Measurements from ENCODE around the gene IRAG1. TPM values are rescaled to one million over a fixed set of nuclear protein-coding genes. Genes with fewer than 3 reads are reported as not detected.

IRAG1 gene
- total and polyA plus RNA-seq, 2 donors (not counting 3 experiments of a cell fraction or from before 2014, with no cell fraction given) = 0.22 to 0.38 TPM

- Histone ChIP-seq H3K9me1 (replicated peaks; ENCODE audit: control insufficient read depth, extremely low read depth, insufficient read depth, low read length) (no peaks in the 10 kb centered on the region), H3K27ac (ENCODE audit: insufficient read depth, low read depth, low read length) (no peak overlapping the region), H3K9me3 (replicated peaks; ENCODE audit: control insufficient read depth, insufficient read depth, low read length) (no peaks in the 10 kb centered on the region), H3K4me2 (ENCODE audit: insufficient read depth, low read length) (no peak overlapping the region), H3K4me1 (ENCODE audit: control insufficient read depth, extremely low read depth, insufficient read depth, low read length) (no peaks in the 10 kb centered on the region), H3K9ac (replicated peaks; ENCODE audit: extremely low read depth, insufficient read depth, low read length) (no peak overlapping the region), H3K4me3 (replicated peaks in 1 of 3; ENCODE audit: insufficient read depth in 1 of 3, low read depth in 1 of 3, low read length in 3 of 3) (no peak overlapping the region), H2AFZ (ENCODE audit: low read depth, low read length) (no peak overlapping the region), H4K20me1 (replicated peaks; ENCODE audit: control insufficient read depth, extremely low read depth, insufficient read depth, low read length) (no peaks in the 10 kb centered on the region), H3K79me2 (ENCODE audit: control insufficient read depth, insufficient read depth, low read length) (no peaks in the 10 kb centered on the region), H3K36me3 (ENCODE audit: control insufficient read depth in 2 of 2, extremely low read depth in 1 of 2, insufficient read depth in 2 of 2, low read length in 2 of 2) (no peaks in the 10 kb centered on the region), H3K27me3 (ENCODE audit: control insufficient read depth in 2 of 2, insufficient read depth in 2 of 2, low read length in 2 of 2) (peaks cover 9 to 16% of the 10 kb centered on the region in 2 experiments)
- TF ChIP-seq FOS (IDR thresholded peaks at IDR 0.05; ENCODE audit: borderline replicate concordance, insufficient read depth, low read length) = no peak
- TF ChIP-seq, protein P1, sequence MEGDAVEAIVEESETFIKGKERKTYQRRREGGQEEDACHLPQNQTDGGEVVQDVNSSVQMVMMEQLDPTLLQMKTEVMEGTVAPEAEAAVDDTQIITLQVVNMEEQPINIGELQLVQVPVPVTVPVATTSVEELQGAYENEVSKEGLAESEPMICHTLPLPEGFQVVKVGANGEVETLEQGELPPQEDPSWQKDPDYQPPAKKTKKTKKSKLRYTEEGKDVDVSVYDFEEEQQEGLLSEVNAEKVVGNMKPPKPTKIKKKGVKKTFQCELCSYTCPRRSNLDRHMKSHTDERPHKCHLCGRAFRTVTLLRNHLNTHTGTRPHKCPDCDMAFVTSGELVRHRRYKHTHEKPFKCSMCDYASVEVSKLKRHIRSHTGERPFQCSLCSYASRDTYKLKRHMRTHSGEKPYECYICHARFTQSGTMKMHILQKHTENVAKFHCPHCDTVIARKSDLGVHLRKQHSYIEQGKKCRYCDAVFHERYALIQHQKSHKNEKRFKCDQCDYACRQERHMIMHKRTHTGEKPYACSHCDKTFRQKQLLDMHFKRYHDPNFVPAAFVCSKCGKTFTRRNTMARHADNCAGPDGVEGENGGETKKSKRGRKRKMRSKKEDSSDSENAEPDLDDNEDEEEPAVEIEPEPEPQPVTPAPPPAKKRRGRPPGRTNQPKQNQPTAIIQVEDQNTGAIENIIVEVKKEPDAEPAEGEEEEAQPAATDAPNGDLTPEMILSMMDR (IDR thresholded peaks at IDR 0.05; ENCODE audit: extremely low read depth in 1 of 2, insufficient read depth in 1 of 2, low read depth in 1 of 2, low read length in 2 of 2) = no peak
- TF ChIP-seq, protein P2, sequence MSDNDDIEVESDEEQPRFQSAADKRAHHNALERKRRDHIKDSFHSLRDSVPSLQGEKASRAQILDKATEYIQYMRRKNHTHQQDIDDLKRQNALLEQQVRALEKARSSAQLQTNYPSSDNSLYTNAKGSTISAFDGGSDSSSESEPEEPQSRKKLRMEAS (IDR thresholded peaks at IDR 0.05; ENCODE audit: insufficient read depth, insufficient read length) = no peak
- TF ChIP-seq POLR2AphosphoS5 (IDR thresholded peaks at IDR 0.05; ENCODE audit: insufficient read depth, low read depth, low read length) = no peak
- no peak for TF ChIP-seq POLR2A (IDR thresholded peaks at IDR 0.05; ENCODE audit: low read depth, low read length)
- TF ChIP-seq GATA2 (IDR thresholded peaks at IDR 0.05; ENCODE audit: insufficient read depth, insufficient read length, low read depth, low read length) = no peak
- TF ChIP-seq MYC (IDR thresholded peaks at IDR 0.05; ENCODE audit: low read depth, low read length) = no peak
- intact Hi-C loops (cut with micrococcal nuclease) = no loop called here
- POLR2A ChIA-PET = no interaction called here
- CTCF ChIA-PET = interaction anchor here (0.6 to 2.7 kb wide), 4 partner anchors 10 to 321 kb away, joined by 3 to 8 read pairs (median 4); partner anchors contain the start of gene AMPD3
- dilution Hi-C loops (cut with MboI; ENCODE audit: extremely low pct_ligation_motif_present, low sequenced_read_pairs) = no loop called here
- no peak for FAIRE-seq
- DNase-seq (ENCODE audit: low read depth, low spot score) = no peak
- no TSS peak for BruUV-seq (replicated peaks)
Measured at GRCh38 chr11:10727146-10727851, 33.7 kb upstream of the IRAG1 start.

All from endothelial cell of umbilical vein (primary cell).